HG03442 (cell line): ENCODE results near the gene PI4KA.
"Not testable (repeated sequence)": the region's sequence is repeated elsewhere in the genome, so short reads cannot be mapped to it uniquely, and the experiment has no call there.

Experiments
- ATAC-seq: cut with Tn5 transposase; IDR thresholded peaks from one replicate; pipeline ENCODE4 v1.9.1; 2021; ENCODE audit warnings: mild to moderate bottlenecking, moderate library complexity; ENCODE audit not compliant: unreplicated experiment

Gene PI4KA

DNA sequence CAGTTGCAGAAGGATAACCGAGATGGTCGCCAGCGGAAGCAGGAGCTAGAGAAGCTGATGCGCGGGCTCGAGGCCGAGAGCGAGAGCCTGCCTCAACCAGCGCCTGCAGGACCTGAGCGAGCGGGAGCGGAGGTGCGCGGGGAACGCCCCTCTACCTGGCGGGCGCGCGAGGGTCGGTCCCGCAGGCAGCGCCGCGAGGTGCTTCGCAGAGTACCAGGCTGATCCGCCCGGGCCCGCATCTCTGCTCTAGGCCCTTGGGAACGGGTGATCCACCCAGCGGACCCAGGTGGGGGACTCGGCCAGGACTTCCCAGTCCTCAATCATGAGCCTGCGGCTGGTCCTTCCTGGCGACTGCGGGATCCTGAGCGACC, 156.5 kb downstream of the PI4KA start:
- ATAC-seq, result peak; percentile 4

DNA sequence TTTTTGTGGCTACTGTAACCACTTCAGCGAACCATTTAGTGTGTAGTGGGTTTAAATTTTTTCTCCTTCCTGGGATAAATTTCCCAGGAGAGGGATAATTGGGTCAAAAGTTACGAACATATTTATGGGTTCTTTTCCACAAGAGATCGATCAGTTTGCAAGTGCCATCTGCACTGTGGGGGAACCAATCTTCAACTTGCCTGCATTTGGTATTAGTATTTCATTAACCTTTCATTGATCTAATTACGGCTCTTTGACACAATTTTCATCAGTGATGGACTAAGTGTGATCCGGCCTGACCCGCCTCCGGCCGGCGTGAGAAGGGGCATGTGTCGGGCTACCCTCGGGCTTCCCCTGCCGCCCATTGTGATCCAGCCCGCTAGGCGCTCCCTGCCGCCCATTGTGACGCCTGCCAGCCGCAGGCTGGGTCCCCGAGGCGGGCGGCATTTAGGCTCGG, 156.9 kb downstream of the PI4KA start:
- peak; percentile 5 for ATAC-seq

DNA sequence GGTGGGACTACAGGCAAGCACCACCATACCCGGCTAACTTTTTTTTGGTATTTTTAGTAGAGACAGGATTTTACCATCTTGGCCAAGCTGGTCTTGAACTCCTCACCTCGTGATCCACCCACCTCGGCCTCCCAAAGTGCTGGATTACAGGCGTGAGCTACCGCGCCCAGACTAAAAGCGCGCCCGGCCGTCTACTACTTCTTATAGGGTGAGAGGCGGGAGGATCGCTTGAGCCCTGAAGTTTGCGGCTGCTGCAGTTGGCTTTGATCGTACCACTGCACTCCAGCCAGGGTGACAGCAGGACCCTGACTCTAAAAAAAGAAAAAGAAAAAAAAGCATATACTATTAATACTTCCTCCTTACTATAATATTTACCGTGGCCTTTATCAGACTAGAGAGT, 158.3 kb downstream of the PI4KA start:
- not testable (repeated sequence) for ATAC-seq

DNA sequence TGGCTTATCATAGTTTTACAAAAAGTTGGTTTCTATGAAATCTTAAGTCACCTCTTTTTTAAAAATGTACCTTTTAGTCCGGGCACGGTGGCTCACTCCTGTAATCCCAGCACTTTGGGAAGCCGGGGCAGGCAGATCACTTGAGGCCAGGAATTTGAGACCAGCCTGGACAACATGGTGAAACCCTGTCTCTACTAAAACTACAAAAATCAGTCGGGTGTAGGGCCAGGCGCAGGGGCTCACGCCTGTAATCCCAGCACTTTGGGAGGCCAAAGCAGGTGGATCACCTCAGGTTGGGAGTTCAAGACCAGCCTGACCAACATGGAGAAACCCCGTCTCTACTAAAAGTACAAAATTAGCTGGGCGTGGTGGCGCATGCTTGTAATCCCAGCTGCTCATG, 158.8 kb downstream of the PI4KA start:
- ATAC-seq, result not testable (repeated sequence)

DNA sequence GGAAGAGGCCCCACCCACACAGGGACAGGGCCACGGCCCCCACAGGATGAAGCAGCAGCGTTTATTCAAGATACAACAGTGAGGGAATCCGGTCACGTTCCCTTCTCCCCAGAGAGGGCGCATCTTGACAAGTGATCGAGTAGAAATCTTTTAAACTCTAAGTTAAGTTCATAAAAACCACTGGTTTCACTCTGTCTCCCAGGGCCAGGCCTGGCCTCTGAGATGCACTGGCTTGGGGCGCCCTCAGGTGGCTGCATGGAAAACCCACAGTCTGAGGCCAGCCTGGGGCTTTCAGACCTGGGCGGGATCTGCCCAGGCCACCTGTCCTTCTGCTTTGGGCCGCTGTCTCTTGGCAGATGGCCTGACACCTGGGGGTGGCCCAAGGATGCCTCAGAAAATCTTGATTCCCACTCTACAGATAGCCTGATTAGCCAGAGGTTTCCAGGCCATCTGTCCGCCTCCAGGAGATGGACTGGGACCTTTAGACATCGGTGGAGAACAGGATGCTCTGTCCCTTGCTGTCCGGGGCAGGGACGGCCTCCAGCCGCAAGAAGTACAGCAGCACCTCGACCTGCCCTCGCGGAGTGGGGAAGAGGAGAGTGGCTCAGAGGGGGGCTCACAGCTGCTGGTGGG, 161.0 kb downstream of the PI4KA start:
- ATAC-seq, result not testable (repeated sequence)

DNA sequence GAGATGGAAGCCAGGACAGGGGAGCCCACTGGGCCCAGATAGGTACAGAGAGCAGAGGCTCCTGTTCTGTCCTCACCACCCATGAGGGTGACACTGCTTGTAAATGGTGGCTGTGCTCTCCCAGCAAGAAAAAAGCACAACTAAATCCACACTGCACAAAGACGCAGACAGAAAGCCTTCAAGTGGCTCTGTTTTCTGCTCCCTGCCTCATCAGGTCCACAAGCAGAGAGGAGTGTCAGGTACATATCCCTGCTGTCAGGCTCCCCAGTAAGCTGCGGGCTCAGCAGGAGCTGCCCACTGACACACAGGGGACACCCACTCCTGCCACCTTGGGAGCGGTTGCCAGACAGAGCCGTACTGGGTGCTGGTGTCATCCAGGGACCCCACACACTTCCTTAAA, 162.6 kb downstream of the PI4KA start:
- ATAC-seq, result not testable (repeated sequence)

DNA sequence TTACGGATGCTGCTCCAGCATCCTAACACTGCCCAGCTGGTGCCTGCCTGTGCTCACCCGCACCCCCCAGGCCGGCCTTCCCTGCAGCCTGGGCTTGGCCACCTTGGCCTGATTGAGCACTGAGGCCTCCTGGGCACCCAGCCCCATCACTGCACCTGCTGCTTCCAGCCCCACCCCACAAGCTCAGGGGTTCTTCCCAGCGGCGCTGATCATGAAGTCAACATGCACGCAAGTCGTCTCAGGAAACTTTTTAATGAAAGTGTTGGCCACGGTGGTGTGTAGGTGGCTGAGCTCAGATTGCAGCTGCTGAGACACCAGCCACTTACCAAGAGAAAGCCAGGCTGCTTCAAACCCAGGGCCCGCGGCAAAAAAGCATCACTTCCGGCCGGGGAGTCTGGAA, 163.4 kb downstream of the PI4KA start:
- ATAC-seq, result not testable (repeated sequence)

DNA sequence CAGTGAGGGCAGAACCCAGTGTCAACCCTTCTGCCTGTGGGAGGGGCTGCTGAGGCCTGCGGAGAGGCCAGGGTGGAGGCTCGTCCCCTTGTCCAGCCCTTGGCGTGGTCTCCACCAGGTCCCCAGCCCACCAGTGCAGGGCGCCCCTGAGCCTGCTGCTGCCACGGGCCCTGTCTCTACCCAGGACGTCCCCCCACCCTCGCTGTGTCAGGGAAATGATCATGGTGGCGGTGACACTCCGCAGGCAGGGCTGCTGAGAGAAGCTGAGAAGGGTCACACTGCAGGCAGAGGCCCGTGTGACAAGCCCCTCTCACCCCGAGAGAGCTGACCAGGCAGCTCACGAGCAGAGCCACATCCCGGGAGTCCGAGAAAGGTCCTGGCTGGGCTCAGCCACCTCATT, 164.4 kb downstream of the PI4KA start:
- not testable (repeated sequence) for ATAC-seq

DNA sequence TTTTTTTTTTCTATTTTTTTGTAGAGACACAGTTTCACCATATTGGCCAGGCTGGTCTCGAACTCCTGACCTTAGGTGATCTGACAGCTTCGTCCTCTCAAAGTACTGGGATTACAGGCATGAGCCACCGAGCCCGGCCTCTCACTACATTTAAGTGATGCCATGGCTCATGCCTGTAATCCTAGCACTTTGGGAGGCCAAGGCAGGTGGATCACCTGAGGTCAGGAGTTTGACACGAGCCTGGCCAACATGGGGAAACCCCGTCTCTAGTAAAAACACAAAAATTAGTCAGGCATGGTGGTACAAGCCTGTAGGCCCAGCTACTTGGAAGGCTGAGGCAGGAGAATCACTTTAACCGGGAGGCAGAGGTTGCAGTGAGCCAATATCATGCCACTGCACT, 165.7 kb downstream of the PI4KA start:
- ATAC-seq, result not testable (repeated sequence)

DNA sequence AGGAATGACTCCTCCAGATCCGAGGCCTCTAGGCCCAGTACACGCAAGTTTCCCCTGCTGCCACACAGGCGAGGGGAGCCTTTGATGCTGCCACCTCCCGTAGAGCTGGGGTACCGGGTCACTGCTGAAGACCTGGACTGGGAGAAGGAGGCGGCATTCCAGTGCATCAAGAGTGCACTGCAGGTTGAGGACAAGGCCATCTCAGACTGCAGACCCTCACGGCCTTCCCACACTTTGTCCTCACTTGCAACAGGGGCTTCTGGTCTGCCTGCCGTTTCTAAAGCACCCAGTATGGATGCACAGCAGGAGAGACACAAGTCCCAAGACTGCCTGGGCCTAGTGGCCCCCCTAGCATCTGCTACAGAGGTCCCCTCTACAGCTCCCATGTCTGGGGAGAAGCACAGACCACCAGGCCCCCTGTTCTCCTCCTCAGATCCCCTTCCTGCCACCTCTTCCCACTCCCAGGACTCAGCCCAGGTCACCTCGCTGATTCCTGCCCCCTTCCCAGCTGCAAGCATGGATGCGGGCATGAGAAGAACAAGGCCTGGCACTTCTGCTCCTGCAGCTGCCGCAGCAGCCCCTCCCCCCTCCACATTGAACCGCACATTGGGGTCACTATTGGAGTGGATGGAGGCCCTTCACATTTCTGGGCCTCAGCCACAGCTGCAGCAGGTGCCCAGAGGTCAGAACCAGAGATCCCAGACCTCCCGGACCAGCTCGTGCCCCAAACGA, 167.9 kb downstream of the PI4KA start:
- not testable (repeated sequence) for ATAC-seq

DNA sequence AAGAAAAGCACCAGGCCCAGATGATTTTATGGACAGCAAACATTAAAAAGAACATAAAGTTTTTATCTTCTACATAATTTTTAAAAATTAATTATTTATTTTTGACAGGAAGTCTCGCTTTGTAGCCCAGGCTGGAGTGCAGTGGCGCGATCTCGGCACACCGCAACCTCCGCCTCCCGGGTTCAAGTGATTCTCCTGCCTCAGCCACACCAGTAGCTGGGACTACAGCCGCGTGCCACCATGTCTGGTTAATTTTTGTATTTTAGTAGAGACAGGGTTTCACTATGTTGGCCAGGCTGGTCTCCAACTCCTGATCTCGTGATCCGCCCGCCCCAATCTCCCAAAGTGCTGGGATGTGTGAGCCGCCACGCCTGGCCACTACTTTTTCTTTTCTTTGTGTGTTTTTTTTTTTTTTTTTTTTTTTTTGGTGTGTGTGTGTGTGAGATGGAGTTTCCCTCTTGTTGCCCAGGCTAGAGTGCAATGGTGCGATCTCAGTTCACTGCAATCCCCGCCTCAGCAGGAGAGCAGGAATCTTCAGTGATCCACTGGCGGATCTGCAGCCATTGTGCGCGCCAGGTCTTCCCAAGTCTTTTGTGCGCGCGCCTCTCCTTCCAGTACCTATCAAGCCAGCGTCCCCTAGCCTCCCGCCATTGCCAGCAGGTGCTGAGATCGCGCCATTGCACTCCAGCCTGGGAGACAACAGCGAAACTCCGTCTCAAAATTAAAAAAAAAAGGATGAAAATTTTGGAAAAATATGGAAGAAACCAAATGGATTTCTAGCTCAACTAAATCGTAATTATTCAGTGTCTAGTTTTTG, 171.0 kb downstream of the PI4KA start:
- ATAC-seq, result not testable (repeated sequence)

DNA sequence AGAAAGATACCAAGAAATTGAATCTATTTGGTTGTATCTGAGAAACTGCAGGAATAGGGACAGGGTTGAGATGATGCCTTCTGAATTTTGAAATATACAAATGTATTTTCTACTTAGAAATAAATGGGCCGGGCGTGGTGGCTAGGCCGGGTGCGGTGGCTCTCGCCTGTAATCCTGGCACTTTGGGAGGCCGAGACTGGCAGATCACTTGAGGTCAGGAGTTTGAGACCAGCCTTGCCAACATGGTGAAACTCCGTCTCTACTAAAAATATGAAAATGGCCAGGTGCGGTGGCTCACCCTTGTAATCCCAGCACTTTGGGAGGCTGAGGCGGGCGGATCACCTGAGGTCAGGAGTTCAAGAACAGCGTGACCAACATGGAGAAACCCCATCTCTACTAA, 172.8 kb downstream of the PI4KA start:
- ATAC-seq, result not testable (repeated sequence)

DNA sequence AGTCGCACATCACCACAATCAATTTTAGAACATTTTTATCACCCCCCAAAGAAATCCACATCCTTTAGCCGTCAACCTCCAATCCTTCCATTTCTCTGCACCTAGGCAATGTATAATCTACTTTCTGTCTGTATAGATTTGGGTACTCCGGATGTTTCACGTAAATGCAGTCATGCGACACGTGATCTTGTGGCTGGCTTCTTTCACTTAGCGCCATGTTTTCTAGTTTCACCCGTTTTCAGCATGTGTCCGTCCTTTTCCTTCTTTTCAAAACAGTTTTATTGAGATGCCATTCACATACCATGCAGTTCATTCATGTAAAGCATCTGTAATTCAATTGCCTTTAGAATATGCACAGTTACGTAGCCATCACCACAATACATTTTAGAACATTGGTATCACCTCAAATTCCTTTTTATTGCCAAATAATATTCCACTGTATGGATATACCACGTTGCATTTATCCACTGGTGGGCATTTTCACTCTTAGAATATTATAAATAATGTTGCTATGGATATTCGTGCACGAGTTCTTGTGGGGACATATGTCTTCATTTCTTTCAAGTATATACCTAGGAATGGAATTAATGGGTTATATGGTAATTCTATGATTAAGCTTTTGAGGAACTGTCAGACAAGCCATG, 179.7 kb downstream of the PI4KA start:
- not testable (repeated sequence) for ATAC-seq

DNA sequence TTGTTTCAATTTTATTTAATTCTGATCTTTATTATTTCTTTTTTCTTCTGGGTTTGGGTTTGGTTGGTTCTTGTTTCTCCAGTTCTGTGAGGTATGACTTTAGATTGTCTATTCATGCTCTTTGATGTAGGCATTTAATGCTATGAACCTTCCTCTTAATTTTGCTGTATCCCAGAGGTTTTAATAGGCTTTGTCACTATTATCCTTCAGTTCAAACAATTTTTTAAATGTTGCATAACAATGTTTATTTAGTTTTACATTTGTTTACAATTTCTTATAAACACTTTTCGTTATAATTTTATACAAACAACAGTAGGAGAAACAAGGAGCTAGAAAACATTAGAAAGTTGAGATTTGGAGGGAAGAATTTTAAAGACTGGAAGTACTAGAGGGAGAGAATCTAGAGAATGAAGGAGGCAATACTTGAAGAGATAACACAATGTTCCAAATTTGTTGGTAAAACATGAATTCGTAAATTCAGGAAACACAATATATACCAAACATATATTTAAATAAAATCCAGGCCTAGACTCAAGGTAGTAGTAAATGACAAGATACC, 180.8 kb downstream of the PI4KA start:
- no peak for ATAC-seq

DNA sequence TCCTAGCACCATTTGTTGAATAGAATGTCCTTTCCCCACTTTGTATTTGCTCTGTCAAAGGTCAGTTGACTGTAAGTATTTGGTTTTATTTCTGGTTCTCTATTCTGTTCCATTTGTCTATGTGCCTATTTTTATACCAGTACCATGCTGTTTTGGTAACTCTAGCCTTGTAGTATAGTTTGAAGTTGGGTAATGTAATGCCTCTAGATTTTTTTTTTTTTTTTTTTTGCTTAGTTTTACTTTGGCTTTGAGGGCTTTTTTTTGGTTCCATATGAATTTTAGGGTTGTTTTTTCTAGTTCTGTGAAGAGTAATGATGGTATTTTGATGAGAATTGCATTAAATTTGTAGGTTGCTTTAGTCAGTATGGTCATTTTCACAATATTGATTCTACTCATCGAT, 183.0 kb downstream of the PI4KA start:
- ATAC-seq, result not testable (repeated sequence)

DNA sequence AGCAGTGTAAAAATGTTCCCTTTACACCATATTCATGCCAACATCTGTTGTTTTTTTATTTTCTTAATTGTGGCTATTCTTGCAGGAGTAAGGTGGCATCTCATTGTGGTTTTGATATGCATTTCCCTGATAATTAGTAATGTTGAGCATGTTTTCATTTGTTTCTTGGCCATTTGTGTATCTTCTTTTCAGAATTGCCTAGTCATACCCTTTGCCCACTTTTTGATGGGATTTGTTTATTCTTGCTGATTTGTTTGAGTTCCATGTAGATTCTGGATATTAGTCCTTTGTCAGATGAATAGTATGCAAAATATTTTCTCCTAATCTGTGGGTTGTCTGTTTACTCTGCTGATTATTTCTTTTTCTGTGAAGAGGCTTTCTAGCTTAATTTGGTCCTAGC, 183.6 kb downstream of the PI4KA start:
- ATAC-seq, result no peak

DNA sequence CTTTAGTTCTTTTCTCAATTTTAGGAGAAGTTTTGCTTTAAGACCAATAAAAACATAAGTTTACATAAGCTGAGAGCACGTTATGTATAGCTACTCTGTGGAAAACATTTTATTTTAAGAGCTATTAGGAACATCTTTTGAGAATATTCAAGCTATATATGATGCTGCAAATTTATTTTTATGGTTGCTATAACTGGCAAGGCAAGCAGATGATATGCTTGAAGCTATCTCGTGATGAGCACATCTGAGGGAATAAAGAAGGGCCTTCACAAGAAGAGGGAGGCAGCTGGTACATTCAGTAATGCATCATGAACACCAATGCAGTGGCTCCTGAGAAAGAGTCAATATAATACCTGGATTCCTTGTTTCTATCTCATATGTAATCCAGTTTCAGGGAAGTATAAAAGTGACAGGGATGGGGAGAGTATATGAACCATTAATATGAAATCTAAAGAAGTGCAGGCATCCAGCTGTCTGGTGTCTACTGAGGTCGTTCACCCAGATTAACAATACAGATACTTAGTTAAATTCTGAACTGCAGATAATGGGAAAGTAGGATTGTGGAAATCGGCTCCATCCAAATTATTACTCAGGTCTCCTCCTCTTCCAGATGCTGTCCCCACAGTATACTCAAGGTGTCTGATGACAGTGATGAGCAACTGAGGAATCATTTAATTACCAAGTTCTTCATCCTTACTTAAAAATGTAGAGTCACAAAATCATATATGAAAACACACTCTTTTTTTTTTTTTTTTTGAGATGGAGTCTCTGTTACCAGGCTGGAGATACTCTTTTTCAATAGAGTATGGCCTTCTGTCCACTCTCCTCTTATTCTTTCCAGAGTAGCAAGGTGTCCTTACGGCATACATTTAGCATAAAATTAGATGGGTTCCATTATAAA, 185.1 kb downstream of the PI4KA start:
- no peak for ATAC-seq

DNA sequence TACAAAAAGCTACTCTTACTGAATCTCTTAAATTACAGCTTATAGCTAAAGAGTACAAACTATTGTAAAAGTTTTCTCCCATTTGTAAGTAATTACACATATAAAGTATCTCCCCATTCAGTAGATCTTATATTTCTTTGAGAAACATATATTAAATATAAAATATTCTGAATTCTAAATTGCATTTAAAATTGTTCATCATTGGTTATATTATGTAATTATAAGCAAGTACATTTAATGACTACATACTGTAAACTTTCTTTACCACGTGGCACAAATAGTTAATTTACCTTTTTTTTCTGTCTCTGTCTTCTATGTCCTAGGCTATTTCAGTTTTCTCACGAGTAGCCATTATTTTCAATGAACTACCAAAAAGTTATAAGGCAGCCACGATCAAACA, 185.9 kb downstream of the PI4KA start:
- ATAC-seq, result no peak

DNA sequence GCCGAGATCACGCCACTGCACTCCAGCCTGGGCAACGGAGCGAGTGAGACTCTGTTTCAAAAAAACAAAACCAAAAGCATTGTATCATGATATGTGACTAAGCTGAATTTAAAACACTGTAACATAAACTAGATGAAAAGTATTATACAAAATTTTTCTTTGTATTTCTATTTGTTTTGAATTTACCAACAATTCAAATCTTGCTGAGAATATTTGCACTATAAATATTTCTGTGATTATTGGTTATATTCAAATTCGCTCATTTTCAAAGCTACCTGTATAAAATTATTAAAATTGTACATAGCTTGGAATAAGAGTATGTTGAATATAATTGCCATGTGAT, 186.6 kb downstream of the PI4KA start:
- no peak for ATAC-seq
